Activated T-cell treated with anti-CD3 and anti-CD28 coated beads, Interleukin-2, amount 50 U/mL, for 1 hour (primary cell): ENCODE measurements around the gene KREMEN2.

Source experiments
- DNase-seq: peaks from one replicate; pipeline ENCODE4 v3.0.0-alpha.2; 2020

Gene KREMEN2

DNA sequence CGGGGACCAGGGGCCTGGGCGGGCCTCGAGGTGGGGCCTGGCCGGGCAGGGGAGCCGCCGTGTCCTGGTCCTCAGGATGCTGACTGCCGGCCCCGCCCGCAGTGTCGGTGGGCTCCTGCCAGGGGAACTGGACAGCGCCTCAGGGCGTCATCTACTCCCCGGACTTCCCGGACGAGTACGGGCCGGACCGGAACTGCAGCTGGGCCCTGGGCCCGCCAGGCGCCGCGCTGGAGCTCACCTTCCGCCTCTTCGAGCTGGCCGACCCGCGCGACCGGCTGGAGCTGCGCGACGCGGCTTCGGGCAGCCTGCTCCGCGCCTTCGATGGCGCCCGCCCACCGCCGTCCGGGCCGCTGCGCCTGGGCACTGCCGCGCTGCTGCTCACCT lies 2.7 kb downstream of the KREMEN2 start:
- DNase-seq: no peak

DNA sequence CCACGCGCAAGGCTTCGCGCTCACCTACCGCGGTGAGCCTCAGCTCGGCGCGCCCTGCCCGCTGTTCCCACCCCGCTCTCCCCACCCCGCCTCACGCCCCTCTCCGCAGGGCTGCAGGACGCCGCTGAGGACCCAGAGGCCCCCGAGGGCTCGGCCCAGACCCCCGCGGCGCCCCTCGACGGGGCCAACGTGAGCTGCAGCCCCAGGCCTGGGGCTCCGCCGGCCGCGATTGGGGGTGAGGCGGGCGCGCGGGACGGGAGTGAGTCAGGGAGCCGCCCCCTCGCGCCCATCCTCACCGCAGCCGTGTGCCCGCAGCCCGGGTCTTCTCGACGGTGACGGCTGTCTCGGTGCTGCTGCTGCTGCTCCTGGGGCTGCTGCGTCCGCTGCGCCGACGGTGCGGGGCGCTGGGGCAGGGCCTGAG lies 3.1 kb downstream of the KREMEN2 start:
- no peak for DNase-seq

DNA sequence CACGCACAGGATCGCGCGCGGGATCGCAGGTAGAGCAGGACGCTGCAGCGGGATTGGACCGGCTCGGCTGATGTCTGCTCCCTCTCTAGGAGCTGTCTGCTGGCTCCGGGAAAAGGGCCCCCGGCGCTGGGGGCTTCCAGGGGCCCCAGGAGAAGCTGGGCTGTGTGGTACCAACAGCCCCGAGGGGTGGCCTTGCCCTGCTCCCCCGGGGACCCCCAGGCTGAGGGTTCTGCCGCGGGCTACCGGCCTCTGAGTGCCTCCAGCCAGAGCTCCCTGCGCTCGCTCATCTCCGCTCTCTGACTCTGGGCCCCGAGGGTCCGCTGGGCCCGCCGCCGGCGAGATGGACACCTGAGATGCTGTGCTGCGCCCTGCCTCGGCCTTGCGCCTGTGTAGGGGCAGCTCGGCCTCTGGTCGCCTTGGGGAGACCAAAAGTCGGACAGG lies 3.7 kb downstream of the KREMEN2 start:
- DNase-seq: no peak

DNA sequence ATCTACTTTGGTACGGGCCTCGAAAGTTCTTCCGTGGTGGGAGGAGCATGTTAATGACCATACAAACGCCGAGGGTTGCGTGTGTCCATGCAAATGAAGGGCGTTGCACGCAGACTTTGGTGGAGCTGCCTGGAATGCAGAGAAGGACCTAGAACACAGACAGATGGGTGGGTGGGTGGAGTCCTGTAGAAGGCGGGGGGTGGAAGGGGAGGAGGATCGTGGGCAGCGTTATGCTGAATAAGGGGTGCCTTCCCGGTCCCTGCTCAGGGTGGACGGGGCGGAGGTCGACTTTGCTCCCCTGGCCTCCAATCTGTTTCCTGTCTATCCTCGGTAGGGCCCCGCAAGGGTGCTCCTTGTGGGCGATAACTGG lies 4.3 kb downstream of the KREMEN2 start:
- DNase-seq: no peak

DNA sequence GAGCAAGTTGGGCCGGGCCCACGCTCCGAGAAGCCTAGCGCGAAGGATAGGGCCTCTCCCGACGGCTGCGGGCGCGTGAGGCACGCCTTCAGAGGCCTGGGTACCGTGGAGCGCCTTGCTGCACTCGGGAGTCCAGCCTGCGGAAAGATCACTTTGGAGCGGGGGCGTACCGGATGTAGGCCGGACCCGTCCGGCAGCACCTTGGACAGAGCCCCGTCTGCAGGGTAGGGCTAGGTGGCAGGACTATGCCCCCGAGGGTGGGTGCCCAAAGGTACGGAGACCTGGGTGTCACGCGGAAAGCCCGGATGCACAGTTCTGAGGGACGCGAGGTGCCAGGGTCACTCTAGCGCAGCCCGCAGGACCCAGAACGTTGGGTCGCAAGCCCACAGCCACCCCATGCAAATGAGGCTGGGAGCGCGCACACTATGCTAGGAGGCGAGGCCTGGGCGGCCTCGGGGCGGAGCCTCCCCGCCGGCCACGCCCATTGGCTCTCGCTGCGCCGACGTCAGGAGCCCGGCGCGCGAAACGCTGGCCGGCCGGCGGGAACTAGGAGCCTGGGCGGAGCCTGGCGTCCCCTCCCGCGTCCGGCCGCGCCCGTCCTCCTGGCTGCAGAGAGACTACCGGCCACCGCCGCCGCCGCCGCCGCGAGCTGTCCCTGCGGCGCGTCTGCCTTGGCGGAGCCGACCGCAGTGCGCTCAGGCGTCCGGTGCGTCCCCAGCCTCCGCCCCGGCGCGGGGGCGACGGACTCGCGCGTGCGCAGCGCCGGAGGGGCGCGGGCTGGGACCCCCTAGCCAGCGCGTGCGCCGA lies 4.9 kb downstream of the KREMEN2 start, which contains the start of gene PAQR4:
Gene PAQR4, plus strand, starts transcription at position 611 of the 807 bp plus-strand sequence. CDS start 327 bp downstream, outside the sequence.
- DNase-seq: peak; percentile 82

DNA sequence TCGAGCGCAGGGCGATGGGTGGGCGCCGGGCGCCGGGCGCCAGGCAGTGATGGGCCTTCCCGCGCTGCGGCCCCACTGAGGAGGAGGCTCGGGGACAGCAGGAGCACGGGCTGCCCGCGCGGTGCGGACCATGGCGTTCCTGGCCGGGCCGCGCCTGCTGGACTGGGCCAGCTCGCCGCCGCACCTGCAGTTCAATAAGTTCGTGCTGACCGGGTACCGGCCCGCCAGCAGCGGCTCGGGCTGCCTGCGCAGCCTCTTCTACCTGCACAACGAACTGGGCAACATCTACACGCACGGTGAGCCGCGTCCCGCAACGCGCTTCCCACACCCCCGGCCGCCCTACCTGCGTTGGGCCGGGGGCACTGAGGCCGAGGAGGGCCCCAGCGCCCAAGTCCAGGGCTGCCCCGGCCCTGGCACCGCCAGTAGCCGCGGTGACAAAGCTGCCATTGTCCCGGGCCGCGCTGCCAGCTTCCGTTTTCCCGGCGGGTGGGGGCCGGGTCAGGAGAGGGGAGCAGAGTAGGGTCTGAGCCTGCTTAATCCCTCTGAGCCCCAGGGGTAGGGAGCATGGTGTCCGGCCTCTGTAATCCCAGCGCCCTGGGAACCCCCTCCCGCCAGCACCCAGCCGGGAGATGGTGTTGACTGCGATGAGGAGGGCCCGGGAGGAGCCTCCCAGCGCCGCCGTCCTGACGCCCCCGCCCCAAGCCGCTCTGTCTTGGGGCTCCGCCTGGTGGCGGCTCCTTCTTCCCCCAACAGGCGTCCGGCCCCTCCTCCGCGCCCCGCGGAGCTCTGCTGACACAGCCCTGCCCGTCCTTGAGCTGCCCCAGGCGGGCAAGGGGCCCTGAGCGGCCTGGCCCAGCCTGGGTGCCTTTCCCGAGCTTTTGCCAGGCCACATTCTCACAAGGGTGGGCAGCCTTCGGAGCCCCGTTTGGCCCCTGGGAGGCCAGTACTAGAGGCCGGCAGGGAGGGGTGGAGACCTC lies 5.8 kb downstream of the KREMEN2 start:
- peak; percentile 73 for DNase-seq

DNA sequence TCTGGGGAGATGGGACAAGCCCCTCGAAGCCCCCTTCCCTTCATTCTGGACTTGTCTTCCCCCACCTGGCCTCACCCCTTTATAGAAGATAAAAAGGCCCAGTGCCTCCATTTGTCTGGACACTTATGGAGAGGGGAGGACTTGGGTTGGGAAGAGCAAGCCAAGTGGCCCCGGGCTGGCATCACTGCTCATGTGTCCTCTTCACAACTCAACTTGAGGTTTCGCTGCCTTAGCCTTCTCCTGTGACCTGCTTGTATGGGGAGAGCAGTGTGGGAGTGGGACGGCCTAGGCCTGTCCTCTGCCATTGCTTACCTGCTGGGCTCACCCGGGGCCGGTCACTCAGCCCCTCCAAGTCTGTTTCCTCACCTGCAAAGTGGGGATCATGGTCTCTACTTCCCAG lies 6.5 kb downstream of the KREMEN2 start:
- DNase-seq: no peak

DNA sequence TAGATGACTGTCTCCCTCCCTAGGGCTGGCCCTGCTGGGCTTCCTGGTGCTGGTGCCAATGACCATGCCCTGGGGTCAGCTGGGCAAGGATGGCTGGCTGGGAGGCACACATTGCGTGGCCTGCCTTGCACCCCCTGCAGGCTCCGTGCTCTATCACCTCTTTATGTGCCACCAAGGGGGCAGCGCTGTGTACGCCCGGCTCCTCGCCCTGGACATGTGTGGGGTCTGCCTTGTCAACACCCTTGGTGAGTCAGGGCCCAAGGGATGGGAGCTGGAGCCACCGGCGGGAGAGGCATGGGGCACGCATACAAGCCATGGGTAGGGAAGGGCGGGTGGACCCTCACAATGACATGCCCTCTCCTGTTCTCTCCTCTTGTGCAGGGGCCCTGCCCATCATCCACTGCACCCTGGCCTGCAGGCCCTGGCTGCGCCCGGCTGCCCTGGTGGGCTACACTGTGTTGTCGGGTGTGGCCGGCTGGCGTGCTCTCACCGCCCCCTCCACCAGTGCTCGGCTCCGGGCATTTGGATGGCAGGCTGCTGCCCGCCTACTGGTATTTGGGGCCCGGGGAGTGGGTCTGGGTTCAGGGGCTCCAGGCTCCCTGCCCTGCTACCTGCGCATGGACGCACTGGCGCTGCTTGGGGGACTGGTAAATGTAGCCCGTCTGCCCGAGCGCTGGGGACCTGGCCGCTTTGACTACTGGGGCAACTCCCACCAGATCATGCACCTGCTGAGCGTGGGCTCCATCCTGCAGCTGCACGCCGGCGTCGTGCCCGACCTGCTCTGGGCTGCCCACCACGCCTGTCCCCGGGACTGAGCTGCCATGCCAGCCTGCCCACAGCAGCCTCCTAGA lies 7.3 kb downstream of the KREMEN2 start:
- DNase-seq: no peak

DNA sequence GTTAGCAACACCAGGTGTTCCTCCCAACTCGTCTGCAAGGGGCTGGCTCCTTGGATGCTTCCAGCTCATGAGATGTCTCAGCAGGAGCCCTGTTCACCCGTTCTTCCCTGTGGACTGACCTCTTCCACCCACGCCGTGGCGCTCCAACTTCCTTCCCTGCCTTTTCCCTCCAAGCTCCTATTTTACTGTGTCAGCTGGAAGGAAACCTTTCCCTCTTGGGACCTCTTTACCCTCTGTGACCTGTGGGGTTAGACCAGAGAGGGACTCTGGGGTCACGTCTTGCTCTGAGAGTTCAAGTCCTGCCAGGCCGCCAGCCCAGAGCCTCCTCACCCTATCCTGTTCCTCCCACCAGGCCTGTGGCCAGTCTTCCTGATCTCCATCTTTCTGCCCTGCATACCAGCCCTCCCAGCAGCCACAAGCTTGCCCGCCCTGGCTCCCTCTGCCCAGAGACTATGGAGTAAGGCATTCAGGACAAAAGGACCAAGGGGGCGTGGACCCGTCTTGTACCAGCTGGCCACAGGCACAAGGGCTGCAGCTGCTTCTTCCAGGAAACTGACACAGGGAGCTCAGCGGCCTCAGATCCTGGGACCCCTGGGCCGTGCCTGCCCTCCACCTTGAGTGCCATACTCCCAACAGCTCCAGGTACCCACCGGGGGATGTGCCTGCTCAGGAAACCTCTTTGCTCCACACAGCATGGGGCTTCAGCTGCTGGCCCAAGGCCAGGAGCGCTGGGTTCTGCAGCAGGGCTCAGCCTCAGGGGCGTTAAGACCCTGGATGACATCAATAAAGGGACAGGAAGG lies 8.1 kb downstream of the KREMEN2 start:
- DNase-seq: no peak

DNA sequence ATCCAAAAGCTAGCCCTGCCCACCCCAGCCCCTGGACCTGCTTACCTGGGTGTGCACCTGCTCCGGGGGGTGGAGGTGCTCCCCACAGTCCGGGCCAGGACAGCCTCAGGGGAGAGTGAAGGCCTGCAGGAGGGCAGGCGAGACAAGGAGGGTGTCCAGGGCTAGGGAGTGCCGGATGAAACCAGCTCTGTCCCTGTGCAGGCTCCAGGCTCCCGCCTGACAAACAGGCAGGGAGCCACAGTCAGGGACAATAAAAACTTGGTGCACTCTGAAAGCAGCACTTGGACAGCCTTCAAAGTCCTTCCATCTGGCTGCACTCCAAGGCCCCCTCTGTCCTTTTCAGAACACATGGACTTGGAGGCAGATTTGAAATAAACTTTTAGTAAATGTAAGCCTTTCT lies 9.0 kb downstream of the KREMEN2 start:
- DNase-seq: no peak

DNA sequence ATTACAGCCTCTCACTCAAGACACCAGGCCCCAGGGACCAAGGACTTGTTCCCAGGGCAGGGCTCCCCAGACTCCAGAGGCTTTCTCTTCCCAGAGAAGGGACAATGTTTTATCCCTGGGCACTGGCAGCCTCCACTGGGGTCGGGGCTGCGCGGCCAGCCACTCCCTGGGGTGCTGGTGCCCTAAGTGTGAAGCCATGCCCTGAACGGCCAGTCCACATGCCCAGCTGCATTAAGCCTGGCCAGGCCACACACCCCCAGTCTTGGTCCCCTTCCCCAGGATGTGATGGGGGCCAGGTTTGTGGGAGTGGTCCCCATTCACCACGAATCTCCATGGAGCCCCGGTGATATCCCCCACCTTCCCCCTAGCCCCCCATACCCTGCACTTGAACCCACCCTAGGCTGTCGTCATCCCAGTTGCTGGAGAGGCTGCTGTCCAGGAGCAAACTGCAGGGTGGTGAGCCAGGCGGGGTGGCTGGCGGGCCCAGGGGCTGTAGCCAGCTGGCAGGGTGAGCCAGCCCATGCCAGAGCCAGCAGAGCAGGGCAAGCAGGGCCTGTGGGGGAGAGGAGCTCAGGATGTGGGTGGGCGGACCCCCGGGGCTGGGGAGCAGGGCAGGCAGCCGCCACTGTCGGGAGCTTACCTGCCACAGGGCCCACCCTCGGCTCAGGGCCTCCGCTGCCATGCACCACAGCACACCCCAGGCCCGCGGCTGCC lies 9.7 kb downstream of the KREMEN2 start:
- no peak for DNase-seq

DNA sequence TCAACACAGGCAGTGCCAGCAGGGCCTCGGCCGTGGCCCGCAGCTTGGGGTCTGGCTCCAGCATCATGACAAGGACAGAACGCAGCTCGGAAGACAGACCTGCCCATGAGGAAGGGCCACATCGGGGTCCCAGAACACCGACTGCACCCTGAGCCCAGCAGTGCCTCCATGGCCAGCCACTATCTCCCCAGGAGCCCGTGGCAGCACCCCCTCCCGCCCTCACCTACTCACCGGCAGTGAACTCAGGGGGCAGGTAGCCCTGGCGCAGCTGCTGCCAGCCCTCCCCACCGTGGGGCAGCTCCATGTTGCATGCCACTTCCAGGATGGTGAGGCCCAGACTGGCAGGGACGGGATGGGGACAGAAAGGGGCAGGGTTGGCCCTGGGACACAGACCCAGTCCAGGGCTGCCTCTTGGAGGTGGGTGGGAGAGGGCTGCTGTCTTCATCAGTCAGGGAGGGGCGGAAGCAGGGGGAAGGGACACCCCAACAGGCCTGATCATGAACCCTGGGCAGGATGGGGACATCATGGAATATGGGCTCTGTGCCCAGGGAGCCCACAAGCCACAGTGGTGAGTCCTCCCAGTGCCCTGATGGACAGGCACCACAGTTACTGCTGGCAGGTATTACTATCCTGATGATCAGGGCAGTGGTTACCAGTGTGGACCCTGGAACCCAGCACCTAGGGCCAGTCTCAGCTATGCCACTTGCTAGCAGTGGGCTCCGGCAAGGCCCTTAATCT lies 10.4 kb downstream of the KREMEN2 start:
- DNase-seq: no peak

DNA sequence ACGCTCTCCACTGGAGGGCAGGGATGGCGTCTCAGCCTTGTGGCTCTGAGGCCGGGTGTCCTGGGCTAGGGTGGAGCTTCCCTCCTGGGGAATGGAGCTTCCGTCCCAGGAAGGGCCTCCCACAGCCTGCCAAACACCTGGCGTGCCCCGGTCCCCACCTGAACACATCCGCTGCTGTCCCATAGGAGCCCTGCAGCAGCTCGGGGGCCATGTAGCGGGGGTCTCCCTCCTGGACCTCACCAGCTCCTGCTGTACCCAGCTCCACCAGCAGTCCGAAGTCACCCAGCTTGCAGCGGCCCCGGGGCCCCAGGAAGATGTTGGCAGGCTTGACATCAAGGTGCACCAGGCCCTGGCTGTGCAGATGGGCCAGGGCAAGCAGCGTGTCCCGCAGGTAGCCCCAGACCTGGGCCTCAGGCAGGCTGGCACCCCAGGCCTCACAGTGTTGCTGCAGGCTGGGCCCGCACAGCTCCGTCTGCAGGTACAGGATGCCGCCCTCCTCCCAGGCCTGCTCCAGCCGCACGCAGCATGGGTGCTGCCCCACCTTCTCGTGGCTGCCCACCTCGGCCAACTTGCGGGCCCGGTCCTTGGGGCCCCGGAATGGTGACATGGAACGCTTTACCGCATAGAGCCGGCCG lies 11.2 kb downstream of the KREMEN2 start:
- DNase-seq: no peak

DNA sequence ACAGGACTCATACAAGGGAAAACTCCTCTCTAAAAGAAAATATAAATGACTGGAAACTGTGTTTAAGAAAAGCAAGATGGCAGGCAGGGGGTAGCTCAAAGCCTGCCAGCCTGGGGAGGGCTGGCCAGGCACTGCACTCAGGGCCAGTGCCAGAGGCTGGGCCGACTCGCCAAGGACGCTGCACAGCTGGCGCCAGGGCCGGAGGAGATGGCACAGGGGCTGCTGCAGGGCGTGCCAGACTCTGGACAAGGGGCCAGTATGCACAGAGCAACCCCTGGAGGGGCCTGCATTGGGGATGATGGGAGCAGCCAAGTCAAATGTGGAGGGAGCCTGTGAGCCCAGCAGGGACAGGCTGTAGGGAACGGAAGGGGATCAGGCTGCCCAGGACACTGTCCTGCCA lies 12.1 kb downstream of the KREMEN2 start:
- DNase-seq: no peak

DNA sequence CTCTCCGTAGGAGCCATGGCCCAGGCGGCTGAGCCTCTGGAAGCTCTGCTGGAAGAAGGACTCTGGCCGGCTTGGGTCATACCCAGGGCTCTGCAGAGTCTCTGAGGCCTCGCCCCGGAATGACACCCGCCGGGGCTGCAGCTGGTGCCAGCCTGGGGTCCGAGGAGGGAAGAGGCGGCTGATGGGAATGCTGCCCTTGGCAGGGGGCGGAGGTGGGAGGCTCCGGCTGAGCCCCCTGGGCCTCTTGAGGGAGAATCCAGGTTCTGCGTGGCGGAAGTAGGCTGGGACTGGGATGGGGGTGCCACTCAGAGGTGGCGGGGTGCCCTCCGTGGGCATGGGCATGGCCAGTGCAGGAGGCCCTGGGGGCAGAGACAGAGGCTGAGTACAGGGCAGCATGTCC lies 12.6 kb downstream of the KREMEN2 start:
- DNase-seq: no peak

DNA sequence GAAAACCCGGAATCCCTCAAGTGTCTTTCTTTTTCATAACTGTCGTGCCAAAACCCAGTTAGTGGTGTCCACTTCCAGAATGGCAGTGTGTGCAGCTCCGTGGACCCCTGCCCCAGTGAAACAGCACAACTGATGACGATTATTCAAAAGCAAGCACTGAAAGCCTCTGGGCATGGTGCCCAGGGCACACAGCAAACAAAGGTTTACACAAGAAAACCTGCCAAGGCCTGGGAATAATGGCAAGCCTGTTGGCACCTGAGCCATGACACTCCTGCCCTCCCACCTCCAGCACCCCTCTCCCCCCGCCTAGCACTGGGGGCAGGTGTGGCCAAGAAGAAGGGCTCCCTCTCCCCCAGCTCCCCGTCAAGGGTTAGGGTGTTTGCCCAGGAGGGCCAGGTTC lies 13.4 kb downstream of the KREMEN2 start:
- no peak for DNase-seq

DNA sequence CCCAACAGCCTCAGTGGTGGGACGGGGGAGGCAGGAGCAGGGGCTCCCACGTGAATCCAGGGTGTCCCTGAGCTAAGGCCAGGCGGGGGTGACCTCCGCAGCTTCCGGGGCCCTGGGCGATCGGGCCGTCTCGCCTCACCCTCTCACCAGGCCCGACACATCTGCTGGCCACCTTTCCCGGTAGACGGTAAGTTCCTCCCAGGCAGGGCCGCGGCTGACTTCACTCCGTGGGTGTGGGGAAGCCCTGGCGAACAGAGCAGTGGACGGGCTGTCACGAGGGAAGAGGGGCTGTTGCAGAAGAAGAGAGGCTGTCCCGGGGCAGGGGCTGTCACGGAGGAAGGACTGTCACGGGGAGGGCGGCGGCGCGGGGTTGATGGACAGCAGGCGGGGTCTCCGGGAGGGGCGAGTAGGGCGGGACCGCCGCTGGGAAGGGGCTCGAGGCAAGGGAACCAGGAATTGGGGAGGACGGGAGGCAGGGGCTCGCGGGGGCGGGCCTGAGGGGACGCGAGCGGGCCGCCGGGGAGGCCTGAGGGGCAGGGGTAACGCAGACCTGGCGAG lies 15.7 kb downstream of the KREMEN2 start:
- DNase-seq: no peak

DNA sequence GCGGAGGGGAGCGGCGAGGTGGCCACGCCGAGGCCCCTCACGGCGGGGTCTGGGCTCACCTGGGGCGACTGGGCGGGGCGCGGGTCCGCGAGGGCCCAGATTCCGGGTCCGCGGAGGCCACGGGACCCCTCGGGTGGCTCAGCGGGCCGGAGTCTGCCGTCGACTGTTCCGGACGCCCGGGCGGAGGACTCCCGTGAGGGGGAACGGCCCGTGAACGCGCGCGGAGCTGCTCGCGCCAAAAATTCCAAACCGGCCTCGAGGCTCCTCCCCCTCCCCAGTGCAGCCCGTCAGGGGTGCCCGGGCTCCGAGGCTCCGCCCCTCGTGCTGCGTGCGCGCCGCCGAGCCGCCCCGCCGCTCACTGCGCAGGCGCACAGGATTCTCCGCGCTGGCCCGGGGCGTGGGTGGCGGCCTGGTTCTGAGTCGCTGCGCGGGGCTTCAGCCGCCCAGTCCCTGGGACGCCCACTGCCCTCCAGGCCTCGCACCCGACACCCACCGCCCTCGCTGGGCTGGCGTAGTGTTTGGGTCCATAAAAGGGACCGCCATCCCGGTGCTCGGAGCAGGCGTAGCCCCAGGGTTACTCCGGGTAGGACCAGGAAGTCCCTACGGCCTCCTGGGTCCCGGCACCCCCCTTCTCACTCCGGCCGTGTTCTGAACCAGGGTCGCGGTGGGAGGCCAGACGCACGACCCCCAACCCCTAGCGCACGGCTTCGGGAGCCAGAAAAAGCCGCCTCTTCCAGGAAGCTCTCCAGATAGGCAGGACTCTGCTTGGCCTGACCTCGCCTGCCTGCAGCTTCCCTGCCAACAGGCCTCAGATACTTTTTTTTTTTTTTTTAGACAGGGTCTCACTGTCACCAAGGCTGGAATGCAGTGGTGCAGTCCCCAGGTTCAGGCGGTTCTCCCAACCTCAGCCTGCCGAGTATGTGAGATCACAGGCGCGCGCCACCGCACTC lies 16.4 kb downstream of the KREMEN2 start, which contains the start of gene PKMYT1:
Gene PKMYT1, minus strand, starts transcription at position 220 of the 950 bp plus-strand sequence. CDS start 789 bp downstream, outside the sequence.
- DNase-seq: peak; percentile 97
